ENCODE measurements around the gene TMPRSS4.

TMPRSS4 gene

DNA sequence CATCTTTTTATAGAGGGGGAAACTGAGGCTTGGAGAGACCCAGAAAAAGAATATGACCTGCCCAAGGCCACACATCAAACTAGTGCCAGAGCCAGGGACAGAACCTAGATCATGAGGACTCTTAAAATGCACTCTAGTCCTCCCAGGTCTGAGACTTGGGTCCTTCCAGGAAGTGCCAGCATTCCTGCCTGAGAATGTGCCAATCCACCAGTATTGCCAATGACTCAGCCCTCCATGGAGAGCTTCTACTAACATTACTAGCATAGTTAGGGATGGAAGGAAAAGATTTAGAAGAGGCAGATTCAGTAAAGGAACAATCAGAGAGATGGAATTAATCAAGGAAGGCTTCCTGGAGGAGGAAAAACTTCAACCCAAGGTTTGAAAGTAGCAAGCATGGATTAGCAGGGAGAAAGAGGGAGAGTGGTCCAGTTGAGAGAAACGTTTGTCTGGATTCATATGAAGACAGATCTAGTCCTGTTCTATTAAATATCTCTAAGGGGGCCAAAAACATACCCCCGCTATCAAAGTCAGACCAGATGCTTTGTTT, 30.0 kb downstream of the TMPRSS4 start:
- no peak for DNase-seq

DNA sequence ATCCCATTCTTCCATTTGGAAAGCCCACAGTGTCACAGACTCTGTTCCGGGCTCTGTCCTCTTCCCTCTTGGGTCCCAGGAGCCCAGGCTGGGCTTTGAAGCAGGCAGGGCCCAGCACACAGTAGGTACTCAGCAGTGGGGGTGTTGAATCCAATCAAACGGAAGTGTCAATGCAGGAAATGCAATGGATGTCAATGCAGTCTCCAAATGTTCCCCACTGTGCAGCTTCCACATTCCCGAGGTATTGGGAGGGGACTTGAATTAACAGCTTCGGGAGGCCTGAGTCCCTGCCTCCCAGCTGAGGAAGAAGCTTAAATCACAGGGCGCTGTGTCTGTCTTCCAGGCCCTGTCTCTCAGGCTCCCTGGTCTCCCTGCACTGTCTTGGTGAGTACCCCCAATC, 31.6 kb downstream of the TMPRSS4 start:
- no peak for DNase-seq

DNA sequence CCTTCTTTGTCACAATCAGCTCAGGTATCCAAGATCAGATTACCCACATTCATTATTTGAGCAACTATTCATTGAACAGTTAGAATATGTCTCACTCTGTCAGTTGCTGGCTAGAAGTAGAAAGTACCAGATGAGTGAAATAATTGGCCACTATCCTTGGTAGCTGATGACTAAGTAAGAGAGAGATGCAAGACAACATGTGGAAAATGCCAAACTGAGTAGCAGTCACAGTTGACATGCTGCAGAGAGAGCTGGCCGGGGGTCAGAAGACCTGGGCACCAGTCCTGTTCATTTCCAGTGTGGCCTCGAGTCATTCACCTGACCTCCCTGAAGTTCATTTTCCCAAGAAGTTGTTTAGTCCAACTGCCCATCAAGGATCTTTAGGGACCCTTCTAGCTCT, 32.4 kb downstream of the TMPRSS4 start:
- DNase-seq, result no peak

DNA sequence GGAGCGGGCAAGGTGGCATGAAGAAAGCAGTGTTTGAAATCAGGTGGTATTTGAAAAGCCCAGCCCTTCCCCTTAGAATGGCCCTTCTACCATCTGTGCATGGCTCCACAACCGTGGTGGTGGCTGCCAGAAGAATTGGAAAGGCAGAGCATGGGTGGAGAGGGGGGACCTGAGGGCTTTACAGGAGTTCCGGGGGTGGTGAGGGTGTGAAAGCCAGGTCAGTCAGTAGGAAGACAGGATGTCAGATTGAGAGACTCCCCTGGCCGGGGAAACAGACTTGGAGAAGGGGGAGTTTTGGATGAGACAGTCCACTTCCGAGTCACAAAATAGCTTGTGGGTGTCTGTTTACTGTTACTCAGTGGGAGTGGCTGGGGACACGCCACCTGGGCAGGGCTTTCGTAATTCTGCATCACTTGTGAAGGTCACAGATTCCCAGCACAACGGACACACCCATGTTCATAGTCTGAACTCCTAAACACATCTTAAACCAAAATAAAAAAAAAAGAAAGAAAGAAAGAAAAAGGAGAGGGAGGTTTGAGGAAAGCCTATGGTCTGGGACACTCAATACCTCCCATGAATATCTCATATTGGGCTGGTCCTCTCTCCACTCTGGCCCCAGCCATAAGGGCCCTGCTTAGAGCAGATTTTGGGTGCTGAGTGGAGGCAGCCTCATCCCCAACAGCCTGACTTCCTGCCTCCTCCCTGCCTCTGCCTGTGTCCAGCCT, 34.3 kb downstream of the TMPRSS4 start:
- peak; percentile 17 for DNase-seq

DNA sequence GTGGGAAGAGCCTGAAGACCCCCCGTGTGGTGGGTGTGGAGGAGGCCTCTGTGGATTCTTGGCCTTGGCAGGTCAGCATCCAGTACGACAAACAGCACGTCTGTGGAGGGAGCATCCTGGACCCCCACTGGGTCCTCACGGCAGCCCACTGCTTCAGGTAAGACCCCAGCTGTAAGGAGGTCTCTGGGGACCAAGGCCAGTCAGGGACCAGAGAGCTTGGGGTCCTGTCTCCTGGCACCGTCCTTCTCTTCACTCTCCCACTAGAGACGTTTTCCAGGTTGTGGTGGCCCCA, 34.8 kb downstream of the TMPRSS4 start:
- no peak for DNase-seq

DNA sequence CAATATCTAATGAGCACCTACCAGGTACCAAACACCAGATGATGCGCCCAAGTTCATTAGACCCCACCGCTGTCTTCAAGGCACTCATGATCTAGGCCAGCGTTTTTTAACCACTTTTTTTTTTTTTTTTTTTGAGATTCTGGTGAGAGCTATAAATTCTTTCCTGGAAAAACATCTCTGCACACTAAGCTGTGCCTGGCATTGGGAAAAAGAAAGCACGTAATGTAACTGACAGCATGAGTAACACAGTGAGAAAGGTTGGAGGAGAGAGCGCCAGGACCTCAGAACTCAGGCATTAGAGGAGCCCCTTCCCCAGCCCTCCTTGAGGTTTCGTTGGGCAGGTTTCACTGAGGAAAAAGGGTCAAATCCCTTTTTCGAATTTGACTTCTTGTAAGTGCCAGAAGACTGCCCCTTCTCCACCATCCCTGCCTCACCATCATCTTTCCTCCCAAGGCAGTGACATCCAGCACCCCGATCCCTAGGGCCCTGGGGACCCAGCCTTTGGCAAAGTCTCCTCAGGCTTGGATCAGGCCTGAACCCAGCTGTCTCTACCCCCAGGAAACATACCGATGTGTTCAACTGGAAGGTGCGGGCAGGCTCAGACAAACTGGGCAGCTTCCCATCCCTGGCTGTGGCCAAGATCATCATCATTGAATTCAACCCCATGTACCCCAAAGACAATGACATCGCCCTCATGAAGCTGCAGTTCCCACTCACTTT, 36.0 kb downstream of the TMPRSS4 start:
- DNase-seq, result no peak

DNA sequence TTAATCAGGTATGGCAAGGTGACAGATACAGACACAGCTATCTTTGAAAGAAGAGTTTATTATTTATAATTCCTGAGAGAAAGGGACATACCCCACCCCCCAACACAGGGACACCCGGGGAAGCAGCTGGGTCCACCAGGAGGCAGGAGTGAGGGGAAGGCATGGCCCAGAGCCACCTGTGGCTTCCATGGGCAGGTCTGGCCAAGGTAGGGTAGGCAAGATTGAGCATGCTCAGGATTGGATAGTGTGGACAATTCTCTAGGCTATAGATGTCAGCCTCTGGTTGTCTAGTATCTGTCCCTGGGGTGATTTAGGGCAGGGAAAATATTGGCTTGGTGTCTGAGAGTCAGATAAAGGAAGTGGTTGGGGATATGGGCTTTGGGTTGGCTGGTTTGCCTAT, 37.4 kb downstream of the TMPRSS4 start:
- peak; percentile 47 for DNase-seq

DNA sequence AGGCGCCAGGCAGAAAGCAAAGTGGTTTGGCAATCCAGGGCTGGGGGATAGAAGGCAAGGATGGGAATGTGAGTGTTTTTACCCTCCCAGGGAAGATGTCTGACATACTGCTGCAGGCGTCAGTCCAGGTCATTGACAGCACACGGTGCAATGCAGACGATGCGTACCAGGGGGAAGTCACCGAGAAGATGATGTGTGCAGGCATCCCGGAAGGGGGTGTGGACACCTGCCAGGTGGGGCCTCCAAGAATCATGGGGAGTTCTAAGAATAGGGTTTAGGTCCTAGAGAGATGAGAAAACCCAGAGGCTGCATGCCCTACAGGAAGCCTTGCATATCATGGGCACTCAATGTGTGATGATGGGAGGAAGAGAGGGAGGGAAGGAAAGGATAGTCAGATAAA, 38.2 kb downstream of the TMPRSS4 start:
- no peak for DNase-seq

DNA sequence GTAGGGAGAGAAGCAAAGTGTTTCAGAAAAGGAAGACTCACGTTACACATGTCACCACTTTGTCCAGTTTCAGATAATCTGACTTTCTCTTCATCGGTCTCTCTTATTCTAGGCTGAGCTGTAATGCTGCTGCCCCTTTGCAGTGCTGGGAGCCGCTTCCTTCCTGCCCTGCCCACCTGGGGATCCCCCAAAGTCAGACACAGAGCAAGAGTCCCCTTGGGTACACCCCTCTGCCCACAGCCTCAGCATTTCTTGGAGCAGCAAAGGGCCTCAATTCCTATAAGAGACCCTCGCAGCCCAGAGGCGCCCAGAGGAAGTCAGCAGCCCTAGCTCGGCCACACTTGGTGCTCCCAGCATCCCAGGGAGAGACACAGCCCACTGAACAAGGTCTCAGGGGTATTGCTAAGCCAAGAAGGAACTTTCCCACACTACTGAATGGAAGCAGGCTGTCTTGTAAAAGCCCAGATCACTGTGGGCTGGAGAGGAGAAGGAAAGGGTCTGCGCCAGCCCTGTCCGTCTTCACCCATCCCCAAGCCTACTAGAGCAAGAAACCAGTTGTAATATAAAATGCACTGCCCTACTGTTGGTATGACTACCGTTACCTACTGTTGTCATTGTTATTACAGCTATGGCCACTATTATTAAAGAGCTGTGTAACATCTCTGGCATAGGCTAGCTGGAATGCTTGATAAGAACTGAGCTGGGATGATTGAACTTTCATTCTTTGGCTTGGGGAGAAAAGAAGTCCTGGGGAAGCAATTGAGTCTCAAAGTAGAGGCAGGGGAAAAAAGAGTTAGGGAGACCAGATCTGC, 41.1 kb downstream of the TMPRSS4 start:
- no peak for DNase-seq

DNA sequence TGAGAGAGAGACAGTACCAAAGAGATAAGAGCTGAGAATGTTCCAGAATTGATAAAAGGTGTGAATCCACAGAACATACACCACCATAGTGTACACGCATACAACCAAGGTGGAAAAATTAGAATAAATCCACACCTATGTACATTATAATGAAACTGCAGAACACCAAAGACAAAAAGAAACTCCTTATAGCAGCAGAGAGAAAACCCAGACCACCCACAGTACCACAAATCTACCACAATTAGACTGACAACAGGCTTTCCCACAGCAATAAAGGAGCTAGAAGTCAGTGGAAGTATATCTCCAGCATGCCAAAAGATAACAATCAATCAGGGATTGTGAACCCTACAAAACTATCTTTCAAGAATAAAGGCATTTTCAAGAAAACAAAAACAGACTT, 43.9 kb downstream of the TMPRSS4 start:
- no peak for DNase-seq

DNA sequence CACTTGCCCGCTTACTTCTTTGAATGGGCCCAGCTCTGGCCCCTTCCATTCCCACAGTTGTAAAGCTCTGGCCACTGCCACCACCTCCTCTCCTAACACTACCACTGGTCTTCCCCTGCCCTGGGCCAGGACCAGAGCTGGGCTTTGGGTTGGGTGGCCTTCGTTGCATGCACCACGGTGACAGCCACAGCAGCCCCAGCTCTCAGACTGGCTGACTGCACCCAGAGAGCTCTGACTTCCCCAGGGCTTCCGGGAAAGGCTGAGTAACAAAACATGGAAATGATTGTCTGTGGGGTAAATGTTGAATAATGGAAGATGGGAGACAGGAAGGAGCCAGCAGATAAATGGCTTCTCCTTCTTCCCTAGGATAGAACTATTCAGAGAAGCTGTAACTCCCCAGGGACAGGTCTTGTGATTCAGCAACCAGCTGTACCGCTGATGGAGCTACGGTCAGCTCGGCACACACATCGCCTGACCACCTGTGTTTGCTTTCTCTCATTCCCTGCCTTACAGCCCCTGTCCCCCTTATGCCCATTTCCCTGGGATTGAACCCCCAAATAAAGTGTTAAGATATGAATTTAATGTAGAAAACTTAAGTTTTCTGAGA, 48.2 kb downstream of the TMPRSS4 start:
- DNase-seq, result peak; percentile 92

DNA sequence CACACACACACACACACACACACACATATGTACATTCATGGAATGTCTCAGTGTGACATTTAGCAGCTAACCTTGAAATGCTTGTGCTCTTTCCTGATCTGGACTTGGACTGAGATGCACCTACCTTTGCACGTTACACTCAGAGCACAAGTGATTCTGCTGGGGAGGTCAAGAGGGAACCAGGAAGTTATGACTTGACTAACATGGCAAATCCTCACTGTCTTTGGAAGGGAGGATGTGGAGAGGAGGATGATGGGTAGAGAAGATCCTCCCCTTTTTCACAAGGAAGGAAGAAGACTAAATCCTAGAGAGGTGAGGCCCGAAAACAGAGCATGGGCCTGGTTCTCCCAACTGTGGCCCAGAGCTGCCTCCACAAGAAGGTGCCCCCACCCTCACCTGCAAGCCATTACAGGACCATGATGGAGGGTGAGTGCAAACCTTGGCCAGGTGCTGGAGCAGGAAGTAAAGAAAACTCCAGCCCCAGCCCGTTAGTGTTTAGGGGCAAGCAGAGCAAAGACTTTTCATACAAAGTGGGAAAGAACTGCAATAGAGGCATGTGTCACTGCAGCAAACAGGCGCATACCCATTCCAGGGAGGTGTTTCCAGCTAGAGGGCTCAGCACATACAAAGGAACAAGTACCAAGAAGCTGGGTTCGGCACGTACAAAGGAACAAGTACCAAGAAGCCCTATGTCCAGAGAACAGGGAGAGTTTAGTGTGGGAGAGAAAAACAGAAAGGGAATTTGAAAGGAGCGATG, 49.4 kb downstream of the TMPRSS4 start:
- DNase-seq, result peak; percentile 30

DNA sequence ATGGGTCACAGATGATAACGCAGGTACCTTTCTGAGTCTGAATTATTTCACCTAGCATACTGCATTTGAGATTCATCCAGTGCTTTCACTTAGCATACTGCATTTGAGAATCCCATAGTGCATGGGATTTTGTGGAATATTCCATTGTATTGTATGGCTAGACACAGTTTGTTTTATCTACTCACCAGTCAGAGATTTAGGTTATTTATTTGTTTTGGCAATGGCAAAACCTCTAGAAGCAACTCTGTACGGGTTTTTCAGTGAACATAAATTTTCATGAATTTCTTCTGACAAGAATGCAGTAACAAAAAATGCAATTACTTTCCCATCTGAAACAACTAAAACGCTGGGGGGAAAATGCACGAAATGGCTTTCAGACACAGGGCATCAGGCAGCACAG, 51.4 kb downstream of the TMPRSS4 start:
- no peak for DNase-seq

DNA sequence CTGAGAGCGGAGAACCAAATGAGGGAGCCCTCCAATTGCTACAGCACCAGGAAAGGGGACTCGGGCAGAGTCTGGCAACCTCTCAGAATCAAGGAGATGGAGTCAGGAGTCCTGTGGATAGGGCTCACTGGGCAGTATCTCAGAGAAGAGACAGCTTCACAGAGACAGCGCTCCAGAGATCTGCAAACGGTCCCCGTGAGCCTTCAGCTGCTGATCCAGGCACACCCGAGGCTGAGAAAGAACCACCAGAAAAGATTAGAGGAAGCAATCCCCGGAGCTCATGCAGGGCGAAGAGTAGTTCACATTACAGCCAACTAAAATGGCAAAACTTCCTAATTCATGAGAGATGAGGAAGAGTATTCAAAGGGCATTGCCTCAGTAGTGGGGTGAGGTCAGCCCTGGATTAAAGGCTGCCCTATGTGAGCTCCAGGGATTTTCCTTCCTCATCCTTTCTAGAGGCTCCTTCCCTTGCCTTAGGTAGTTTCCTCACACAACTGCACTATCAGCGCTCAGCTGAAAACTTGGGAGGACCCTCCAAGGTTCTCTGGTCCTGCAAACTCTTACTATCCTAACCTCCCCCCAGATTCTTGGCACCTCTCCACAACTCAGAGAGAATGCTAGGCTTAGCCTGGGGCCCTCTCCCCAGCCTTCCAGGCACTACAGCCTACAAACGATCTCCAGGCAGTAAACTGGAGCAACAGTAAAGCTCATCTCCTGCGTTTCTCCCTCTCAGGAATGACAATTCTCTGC, 52.0 kb downstream of the TMPRSS4 start:
- no peak for DNase-seq

DNA sequence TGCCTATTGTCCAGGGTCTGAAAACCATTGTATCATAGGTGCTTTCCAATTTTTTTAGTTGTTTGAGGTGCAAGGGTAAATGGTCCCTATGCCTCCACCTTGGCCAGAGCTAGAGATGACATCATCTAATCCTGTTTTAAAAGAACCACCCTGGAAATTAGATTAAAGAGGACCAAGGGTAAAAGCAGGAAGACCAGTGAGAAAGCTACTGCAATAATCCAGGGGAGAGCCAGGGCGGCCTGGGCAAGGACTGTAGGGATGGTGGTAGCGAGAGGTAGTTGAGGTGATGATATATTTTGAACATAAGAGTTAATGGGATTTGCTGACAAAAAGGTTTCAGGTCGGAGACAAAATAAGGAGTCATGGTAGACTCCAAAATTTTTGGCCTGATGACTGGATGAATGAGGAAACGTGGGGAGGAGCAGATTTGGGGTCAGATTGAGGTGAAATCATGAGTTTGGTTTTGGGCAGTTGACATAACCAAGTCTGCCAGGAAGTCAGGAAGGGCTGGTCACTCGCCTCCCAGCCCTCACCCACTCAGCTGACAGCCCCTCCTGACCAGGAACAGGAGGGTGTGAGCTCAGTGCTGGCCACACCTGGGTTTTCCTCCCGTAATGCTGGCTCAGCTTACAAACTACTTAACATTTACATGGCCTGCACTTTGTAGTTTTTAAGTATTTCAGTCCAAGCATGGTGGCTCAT, 52.7 kb downstream of the TMPRSS4 start:
- no peak for DNase-seq

DNA sequence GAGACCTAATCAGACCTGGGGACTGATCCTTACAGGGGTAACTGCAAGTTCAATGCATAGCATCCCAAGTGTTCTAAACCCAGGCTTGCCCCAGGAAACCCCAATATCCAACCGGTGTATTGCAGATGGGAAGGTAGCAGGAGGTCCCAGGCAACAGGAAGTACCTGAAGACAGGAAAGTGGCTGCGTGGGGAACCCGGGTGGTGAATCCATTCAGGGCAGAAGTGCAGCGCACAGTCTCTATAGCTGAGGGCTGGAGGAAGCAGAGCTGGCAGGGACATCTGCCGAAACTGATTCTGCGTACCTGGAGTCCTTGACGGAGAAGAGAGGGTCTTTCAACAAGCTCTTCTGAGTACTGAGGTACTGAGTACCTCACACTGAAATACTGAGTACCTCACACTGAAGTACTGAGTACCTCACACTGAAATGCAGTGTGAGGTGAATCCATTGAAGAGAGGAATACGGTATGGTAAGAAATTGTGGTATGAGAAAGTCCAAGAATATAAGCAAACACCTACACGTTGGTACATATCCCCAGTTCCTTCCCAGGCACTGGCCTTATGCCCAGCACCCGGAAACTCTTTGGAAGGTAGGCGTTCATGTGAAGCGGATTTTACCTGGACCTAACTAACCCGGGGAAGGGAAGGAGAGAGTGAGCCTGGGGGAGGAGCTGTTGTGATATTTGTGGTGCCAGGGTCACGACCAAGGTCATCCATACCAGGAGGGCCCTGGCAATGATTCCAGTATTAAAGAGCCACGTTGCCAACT, 55.7 kb downstream of the TMPRSS4 start:
- DNase-seq, result no peak

DNA sequence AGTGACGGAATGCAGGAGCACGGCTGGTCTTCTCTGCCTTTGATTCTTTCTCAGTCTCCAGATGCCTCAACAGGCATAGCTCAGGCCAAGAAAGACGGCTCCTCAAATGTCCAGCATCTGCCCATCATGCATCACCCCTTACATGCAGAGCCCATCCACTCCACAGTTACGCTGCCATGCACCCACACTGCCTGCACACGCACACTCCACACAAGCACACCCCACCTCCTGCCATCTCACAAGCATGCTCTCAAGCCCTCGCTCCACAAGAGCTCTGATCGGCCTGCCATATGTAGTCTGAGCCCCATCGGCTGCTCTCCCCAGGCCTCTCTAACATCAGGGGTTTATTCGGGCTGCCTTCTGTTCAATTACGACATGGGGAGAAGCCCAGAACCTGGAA, 56.9 kb downstream of the TMPRSS4 start:
- no peak for DNase-seq

DNA sequence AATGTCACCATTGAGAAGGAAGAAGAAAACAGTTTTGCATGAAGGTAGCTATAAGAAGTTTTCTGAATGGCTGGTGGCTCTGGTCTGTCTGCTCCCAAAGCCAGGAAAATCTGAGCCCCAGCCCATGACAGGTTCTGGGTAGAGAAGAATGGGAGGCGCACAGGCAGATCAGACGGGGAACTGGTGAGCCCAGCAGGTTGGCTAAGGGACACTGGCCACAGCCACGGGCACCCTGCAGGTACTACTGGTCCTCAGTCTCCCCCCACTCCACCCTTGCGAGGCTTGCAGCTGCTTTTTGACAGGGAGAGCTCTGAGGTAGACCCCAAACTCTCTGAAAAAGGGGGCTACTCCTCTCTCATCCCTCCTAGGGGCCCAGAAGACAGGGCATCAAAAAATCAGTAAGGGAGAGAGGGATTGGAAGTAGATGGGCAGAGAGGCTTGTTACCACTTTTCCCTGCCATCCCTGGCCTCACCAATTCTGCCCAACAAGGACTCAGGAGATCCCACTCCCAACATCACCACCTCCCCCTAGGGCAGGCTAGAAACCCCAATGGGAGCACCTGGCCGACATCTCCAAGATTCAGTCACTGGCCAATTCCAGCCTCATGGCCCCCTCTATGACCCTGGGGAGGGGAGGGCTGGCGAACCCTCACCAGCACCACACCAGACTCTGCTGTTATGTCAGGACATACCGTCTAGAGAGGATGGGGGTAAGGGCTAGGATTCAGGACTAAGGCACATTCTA, 58.3 kb downstream of the TMPRSS4 start:
- no peak for DNase-seq

DNA sequence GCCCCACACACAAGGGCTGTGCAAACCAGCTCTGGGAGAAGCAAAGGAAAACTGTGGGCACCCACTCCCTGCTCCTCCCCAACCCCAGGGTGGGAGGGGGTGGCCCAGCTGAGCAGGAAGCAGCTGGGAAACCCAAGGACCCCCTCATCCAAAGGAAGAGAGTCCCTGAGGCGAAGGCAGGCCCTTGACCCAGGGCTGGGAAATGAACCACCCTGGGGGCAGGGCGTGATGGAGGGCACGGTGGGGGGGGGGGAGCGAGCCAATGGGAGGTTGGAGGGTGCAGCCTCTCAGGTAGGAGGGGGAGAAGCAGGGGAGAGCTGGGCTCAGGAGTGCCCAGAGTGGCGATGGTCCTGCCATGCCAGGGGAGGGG, 58.9 kb downstream of the TMPRSS4 start:
- DNase-seq, result no peak

DNA sequence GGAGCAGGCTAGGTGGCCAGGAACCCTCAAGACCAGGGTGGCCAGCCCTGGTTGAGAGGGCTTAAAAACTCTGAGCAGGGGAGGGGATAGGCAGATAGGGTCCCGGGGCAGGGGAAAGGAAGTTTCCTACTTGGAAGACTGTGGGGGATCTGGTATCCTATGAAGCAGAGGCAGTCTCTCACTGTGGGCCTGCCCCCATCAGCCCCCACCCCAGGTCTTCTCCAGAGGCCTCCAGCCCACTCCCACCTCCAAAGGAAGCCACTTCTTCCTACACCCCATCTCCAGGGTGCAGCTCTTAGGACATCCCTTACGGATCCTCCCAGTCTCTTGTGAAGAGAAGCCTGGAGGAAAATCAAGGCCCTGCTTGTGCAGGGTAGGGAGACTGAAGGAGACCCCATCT, 59.5 kb downstream of the TMPRSS4 start:
- DNase-seq, result no peak
